ENCODE measurements around the gene MMP23B. TPM values are rescaled to one million over a fixed set of nuclear protein-coding genes. Genes with fewer than 3 reads are reported as not detected.
A peak's percentile ranks its signal among the peaks of the same experiment; 100 is the strongest.

The MMP23B gene
- total and polyA plus RNA-seq, 2 of the 8 experiments (the other 6 are each of a cell fraction or from before 2014, with no cell fraction given) = 9.2 to 14.6 TPM

- no peak overlapping the region for H2BK5ac ChIP-seq (ENCODE audit: low read depth, low read length)
- no peak overlapping the region; the same call in 1 of the 2 replicates for H4K8ac ChIP-seq (ENCODE audit: extremely low read depth, insufficient read depth, low read length)
- 92% methylated on average over 17 of the region's 48 CpGs; no CpG with 5 or more reads in 1 of the 2 experiments for WGBS, 2 experiments (ENCODE audit: extremely low coverage in 1 of 2, insufficient coverage in 1 of 2, insufficient read length in 1 of 2, insufficient replicate concordance in 2 of 2, low coverage in 1 of 2, low lambda C conversion rate in 2 of 2, missing lambda C conversion rate in 1 of 2)
- CTCF ChIA-PET (ENCODE audit: partially characterized antibody) = no interaction called here
- H2AK5ac ChIP-seq (ENCODE audit: low read depth, low read length) = no peak overlapping the region
- peaks cover 2 to 14% (median 8%) of the 10 kb centered on the region in 4 experiments; a peak in 5 of 7 replicates for H3K27me3 ChIP-seq (replicated peaks in 1 of 4; ENCODE audit: control insufficient read depth in 3 of 4, extremely low read depth in 1 of 4, insufficient read depth in 3 of 4, low read length in 3 of 4)
- no peak overlapping the region for H2BK20ac ChIP-seq (ENCODE audit: low read length)
- H3K4ac ChIP-seq (replicated peaks; ENCODE audit: insufficient read length, low read depth, low read length) = no peak overlapping the region
- no peak overlapping the region for H3K14ac ChIP-seq (ENCODE audit: insufficient read length)
- H2BK12ac ChIP-seq (ENCODE audit: low read depth, low read length) = no peak overlapping the region
- no peak overlapping the region for H3K23ac ChIP-seq (ENCODE audit: insufficient read length)
- FAIRE-seq (no peak), DNase-seq (ENCODE audit: low read depth in 1 of 2, low spot score in 2 of 2) (peak in 1 of 2 experiments; percentile 46)
- H4K91ac ChIP-seq (replicated peaks; ENCODE audit: insufficient read length, low read length) = no peak overlapping the region
- H3K27ac ChIP-seq (ENCODE audit: low read depth, low read length) = no peak overlapping the region
- no peak overlapping the region for H3K4me3 ChIP-seq (ENCODE audit: extremely low read depth in 1 of 4, insufficient read depth in 2 of 4, low read depth in 3 of 4, low read length in 4 of 4)
- peaks cover 0 to 13% of the 10 kb centered on the region in 2 experiments for H4K20me1 ChIP-seq (replicated peaks in 1 of 2; ENCODE audit: control insufficient read depth in 1 of 2, insufficient read depth in 2 of 2, low read length in 2 of 2)
- no peak overlapping the region for H3K4me2 ChIP-seq (ENCODE audit: insufficient read depth in 1 of 2, low read depth in 2 of 2, low read length in 2 of 2)
- H2BK15ac ChIP-seq (ENCODE audit: low read length) = no peak overlapping the region
- no peak overlapping the region for H3K18ac ChIP-seq (ENCODE audit: extremely low read depth, low read length)
- H3K36me3 ChIP-seq (ENCODE audit: control insufficient read depth in 2 of 4, insufficient read depth in 4 of 4, low read length in 3 of 4) = no peaks in the 10 kb centered on the region
- no peak overlapping the region for H3K9ac ChIP-seq (replicated peaks in 1 of 4; ENCODE audit: extremely low read depth in 1 of 4, low read depth in 3 of 4, low read length in 3 of 4)
- H3K79me1 ChIP-seq (ENCODE audit: low read depth, low read length) = no peaks in the 10 kb centered on the region
- no peaks in the 10 kb centered on the region for H3K79me2 ChIP-seq (ENCODE audit: control insufficient read depth in 1 of 2, insufficient read depth in 2 of 2, low read length in 2 of 2)
- POLR2A ChIA-PET (ENCODE audit: partially characterized antibody) = interaction anchor here (1.2 to 1.8 kb wide), 2 partner anchors 8 to 11 kb away, joined by 3 to 8 read pairs; partner anchors contain the start of gene MIB2
- H3K56ac ChIP-seq (replicated peaks; ENCODE audit: insufficient read length, low read depth, low read length) = no peak overlapping the region
- no peak overlapping the region for H2AFZ ChIP-seq (ENCODE audit: low read length)
- no peak overlapping the region for H4K5ac ChIP-seq (ENCODE audit: insufficient read length, low read depth, low read length)
- TF ChIP-seq MAFK (IDR thresholded peaks at IDR 0.05; ENCODE audit: low read depth, low read length) (no peak), JUND (IDR thresholded peaks at IDR 0.05; ENCODE audit: low read length) (no peak), BCL11A (IDR thresholded peaks at IDR 0.05; ENCODE audit: low read depth in 2 of 2, low read length in 2 of 2) (no peak), SAP30 (IDR thresholded peaks at IDR 0.05; ENCODE audit: insufficient read depth, insufficient replicate concordance, low read length) (no peak)
- peaks cover 0 to 6% (median 2%) of the 10 kb centered on the region in 4 experiments; a peak in 4 of 7 replicates for H3K4me1 ChIP-seq (replicated peaks in 1 of 4; ENCODE audit: control insufficient read depth in 3 of 4, insufficient read depth in 4 of 4, low read length in 3 of 4)
- H3K9me3 ChIP-seq (ENCODE audit: insufficient read depth in 2 of 2, low read depth in 1 of 2, low read length in 1 of 2) = no peaks in the 10 kb centered on the region
- peaks cover 6% of the 10 kb centered on the region; the same call in 1 of the 2 replicates for H3K23me2 ChIP-seq (ENCODE audit: low read depth, low read length)
- no peak overlapping the region for H2BK120ac ChIP-seq (replicated peaks; ENCODE audit: low read depth, low read length)
These were observed 5.5 kb upstream of the MMP23B start for GRCh38 chr1:1626207-1627141.
